Panc1 (cell line): ENCODE results near the gene GRAMD4. TPM values are rescaled to one million over a fixed set of nuclear protein-coding genes. Genes with fewer than 3 reads are reported as not detected.

Experiments
- ATAC-seq: fragments of 200-7000 bp; cut with Tn5 transposase; 2 replicates; pipeline ENCODE4 v1.9.1; 2020; ENCODE audit warnings: mild to moderate bottlenecking, moderate library complexity
- BruUV-seq: library from RNA; stranded (reverse); fragments of 400-500 nt; replicated peaks from 2 replicates; lab custom pipeline; 2021; lab: Mats Ljungman, UMichigan
- CTCF ChIA-PET: fragments of 300-600 bp; sonication (Branson Sonifier 250); formaldehyde crosslinking; loops from one replicate; lab custom pipeline; 2022; ENCODE audit warnings: antibody characterized with exemption; lab: Charles Lee
- POLR2A ChIA-PET: fragments of 300-600 bp; sonication (Branson Sonifier 250); formaldehyde crosslinking; loops from one replicate; lab custom pipeline; 2022; ENCODE audit warnings: antibody characterized with exemption; lab: Charles Lee
- DNase-seq: peaks from one replicate; pipeline ENCODE4 v3.0.0-alpha.2; 2010; ENCODE audit warnings: low read depth, low spot score
- H3K27ac ChIP-seq: 2 replicates; pipeline ENCODE4 v1.5.1; 2011; ENCODE audit warnings: mild to moderate bottlenecking, low read length, inconsistent platforms
- H3K27me3 ChIP-seq: fragments of 200-500 bp; sonication (Bioruptor generic); 2 replicates; pipeline ENCODE4 v1.6.0; 2014; ENCODE audit warnings: low read length, inconsistent platforms; ENCODE audit not compliant: control insufficient read depth, insufficient read depth
- H3K36me3 ChIP-seq: fragments of 200-500 bp; sonication (Bioruptor generic); 2 replicates; pipeline ENCODE4 v1.5.1; 2014; ENCODE audit warnings: inconsistent platforms, mild to moderate bottlenecking, low read length, moderate library complexity; ENCODE audit not compliant: control insufficient read depth, insufficient read depth
- H3K4me1 ChIP-seq: 2 replicates; pipeline ENCODE4 v1.5.1; 2011; ENCODE audit warnings: inconsistent platforms, mild to moderate bottlenecking, low read length, moderate library complexity; ENCODE audit not compliant: control insufficient read depth, insufficient read depth
- H3K4me3 ChIP-seq, 2 experiments: 2 replicates each; pipeline ENCODE4 v1.5.1; 2011 to 2012; ENCODE audit warnings: low read depth in 2 of 2, low read length in 2 of 2, mild to moderate bottlenecking in 2 of 2, inconsistent platforms in 1 of 2, moderate library complexity in 1 of 2
- H3K9me3 ChIP-seq: fragments of 200-500 bp; sonication (Bioruptor generic); 2 replicates; pipeline ENCODE4 v1.5.1; 2014; ENCODE audit warnings: low read depth, mild to moderate bottlenecking, inconsistent platforms, low read length, moderate library complexity; ENCODE audit not compliant: control insufficient read depth, insufficient read depth
- CTCF ChIP-seq: fragments of 450-650 bp; IDR thresholded peaks from 2 replicates; pipeline ENCODE4 v1.5.1; 2017; ENCODE audit warnings: mild to moderate bottlenecking
- POLR2AphosphoS5 ChIP-seq: IDR thresholded peaks from 2 replicates; pipeline ENCODE4 v1.6.1; 2012; ENCODE audit warnings: mild to moderate bottlenecking, low read depth, low read length, moderate library complexity
- SIN3A ChIP-seq: IDR thresholded peaks from 2 replicates; pipeline ENCODE4 v1.6.1; 2012; ENCODE audit warnings: low read depth, mild to moderate bottlenecking, low read length, moderate library complexity, borderline replicate concordance; ENCODE audit not compliant: insufficient read depth
- TCF7L2 ChIP-seq: IDR thresholded peaks from 2 replicates; pipeline ENCODE4 v1.6.1; 2011; ENCODE audit warnings: mild to moderate bottlenecking, low read depth, low read length, inconsistent platforms
- in situ Hi-C: cut with HindIII; loops from 2 replicates; pipeline ENCODE4 v1.10.0; 2016; ENCODE audit warnings: low sequenced_read_pairs, low pct_unique_long_range_greater_than_20kb
- intact Hi-C: fragments of 100-400 bp; cut with micrococcal nuclease; formaldehyde crosslinking; loops from one replicate; pipeline ENCODE4 v1.10.0; 2022; ENCODE audit not compliant: unreplicated experiment
- total RNA-seq: library from RNA; stranded (reverse); gene quantifications from one replicate; pipeline ENCODE4 v1.2.1, GENCODE V29; 2021; ENCODE audit not compliant: unreplicated experiment
- TF ChIP-seq, protein P1 (sequence below), 2 experiments: IDR thresholded peaks; 2 replicates each; pipeline ENCODE4 v1.6.1; 2011 to 2012; ENCODE audit warnings: low read depth in 2 of 2, control low read depth in 1 of 2, low read length in 1 of 2, mild to moderate bottlenecking in 1 of 2, moderate library complexity in 1 of 2; ENCODE audit not compliant: insufficient read depth in 1 of 2

The GRAMD4 gene
- total RNA-seq, 1 experiment from 2014 or later = 30.8 TPM

DNA sequence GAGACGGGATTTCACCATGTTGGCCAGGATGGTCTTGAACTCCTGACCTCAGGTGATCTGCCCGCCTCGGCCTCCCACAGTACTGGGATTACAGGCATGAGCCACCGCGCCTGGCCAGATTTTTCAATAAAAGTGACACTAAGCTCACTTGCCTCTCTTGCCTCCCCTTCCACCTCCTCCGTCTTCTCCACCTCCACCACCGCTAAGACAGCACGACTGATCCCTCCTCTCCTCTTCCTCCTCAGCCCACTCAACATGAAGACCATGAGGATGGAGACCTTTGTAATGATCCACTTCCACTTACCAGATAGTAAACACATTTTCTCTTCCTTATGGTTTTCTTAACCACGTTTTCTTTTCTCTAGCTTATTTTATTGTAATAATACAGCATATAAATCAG, 103.7 kb downstream of the GRAMD4 start:
- no TSS peak for BruUV-seq
- no peaks in the 10 kb centered on the region for H3K9me3 ChIP-seq
- intact Hi-C loops (no loop called here), in situ Hi-C loops (no loop called here)
- H3K27me3 ChIP-seq = no peaks in the 10 kb centered on the region
- TF ChIP-seq TCF7L2 (no peak), SIN3A (no peak), POLR2AphosphoS5 (no peak), CTCF (no peak)
- TF ChIP-seq, protein P1, sequence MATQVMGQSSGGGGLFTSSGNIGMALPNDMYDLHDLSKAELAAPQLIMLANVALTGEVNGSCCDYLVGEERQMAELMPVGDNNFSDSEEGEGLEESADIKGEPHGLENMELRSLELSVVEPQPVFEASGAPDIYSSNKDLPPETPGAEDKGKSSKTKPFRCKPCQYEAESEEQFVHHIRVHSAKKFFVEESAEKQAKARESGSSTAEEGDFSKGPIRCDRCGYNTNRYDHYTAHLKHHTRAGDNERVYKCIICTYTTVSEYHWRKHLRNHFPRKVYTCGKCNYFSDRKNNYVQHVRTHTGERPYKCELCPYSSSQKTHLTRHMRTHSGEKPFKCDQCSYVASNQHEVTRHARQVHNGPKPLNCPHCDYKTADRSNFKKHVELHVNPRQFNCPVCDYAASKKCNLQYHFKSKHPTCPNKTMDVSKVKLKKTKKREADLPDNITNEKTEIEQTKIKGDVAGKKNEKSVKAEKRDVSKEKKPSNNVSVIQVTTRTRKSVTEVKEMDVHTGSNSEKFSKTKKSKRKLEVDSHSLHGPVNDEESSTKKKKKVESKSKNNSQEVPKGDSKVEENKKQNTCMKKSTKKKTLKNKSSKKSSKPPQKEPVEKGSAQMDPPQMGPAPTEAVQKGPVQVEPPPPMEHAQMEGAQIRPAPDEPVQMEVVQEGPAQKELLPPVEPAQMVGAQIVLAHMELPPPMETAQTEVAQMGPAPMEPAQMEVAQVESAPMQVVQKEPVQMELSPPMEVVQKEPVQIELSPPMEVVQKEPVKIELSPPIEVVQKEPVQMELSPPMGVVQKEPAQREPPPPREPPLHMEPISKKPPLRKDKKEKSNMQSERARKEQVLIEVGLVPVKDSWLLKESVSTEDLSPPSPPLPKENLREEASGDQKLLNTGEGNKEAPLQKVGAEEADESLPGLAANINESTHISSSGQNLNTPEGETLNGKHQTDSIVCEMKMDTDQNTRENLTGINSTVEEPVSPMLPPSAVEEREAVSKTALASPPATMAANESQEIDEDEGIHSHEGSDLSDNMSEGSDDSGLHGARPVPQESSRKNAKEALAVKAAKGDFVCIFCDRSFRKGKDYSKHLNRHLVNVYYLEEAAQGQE (IDR thresholded peaks at IDR 0.05; ENCODE audit: insufficient read depth in 1 of 2, low read depth in 2 of 2, low read length in 1 of 2) = no peak
- H3K36me3 ChIP-seq = no peaks in the 10 kb centered on the region
- no peak for DNase-seq
- H3K4me1 ChIP-seq = no peaks in the 10 kb centered on the region
- no peak overlapping the region for H3K27ac ChIP-seq
- ChIA-PET CTCF (no interaction called here), POLR2A (no interaction called here)
- no peak overlapping the region for H3K4me3 ChIP-seq
- ATAC-seq = no peak

DNA sequence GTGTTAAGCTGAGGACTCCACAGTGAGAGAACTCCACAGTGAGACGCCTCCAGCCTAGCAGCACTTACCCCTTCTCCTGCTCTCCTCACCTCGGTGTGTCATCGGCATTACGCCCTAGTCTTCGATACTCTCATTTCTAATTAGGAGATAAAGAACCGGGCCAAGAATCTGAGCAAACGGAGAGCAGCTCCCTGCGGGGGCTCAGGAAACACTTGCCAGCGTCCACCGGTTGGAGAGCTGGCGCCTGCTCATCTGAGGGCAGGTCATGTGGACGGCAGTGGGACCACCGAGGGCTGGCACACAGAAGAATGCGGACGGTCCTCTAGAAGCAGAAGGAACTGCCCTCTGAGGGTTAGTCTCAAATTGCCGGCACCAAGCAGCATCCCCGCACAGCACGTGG, 104.9 kb downstream of the GRAMD4 start:
- H3K4me1 ChIP-seq = no peaks in the 10 kb centered on the region
- ChIA-PET POLR2A (no interaction called here), CTCF (no interaction called here)
- TF ChIP-seq, protein P1 (IDR thresholded peaks at IDR 0.05; ENCODE audit: insufficient read depth in 1 of 2, low read depth in 2 of 2, low read length in 1 of 2) = no peak
- TF ChIP-seq CTCF (no peak), SIN3A (no peak), POLR2AphosphoS5 (no peak), TCF7L2 (no peak)
- H3K27me3 ChIP-seq = no peaks in the 10 kb centered on the region
- H3K27ac ChIP-seq = no peak overlapping the region
- no TSS peak for BruUV-seq
- in situ Hi-C loops (no loop called here), intact Hi-C loops (no loop called here)
- H3K4me3 ChIP-seq = no peak overlapping the region
- ATAC-seq = no peak
- no peaks in the 10 kb centered on the region for H3K9me3 ChIP-seq
- no peaks in the 10 kb centered on the region for H3K36me3 ChIP-seq
- DNase-seq = no peak
